Breast epithelium (tissue), 4 donors: Measurements from ENCODE around the gene ATP2B2. TPM values are rescaled to one million over a fixed set of nuclear protein-coding genes. Genes with fewer than 3 reads are reported as not detected.

ENCODE experiments used
- DNase-seq, 2 donors: peaks; one replicate each; pipeline ENCODE4 v3.0.0-alpha.2; 2019; ENCODE audit warnings: low spot score in 2 of 2
- H3K27ac ChIP-seq, 2 donors: fragments of 200-600 bp; sonication (generic) in 1 of 2; one replicate each; pipeline ENCODE4 v1.5.1; 2016 to 2019; ENCODE audit warnings: mild to moderate bottlenecking in 1 of 2
- H3K27me3 ChIP-seq, 2 donors: fragments of 200-600 bp; sonication (generic) in 1 of 2; one replicate each; pipeline versions ENCODE4 v1.5.1 to v1.6.0; 2017 to 2019; ENCODE audit warnings: control low read depth in 1 of 2, mild to moderate bottlenecking in 1 of 2
- H3K36me3 ChIP-seq: fragments of 200-600 bp; one replicate; pipeline ENCODE4 v1.5.1; 2019
- H3K4me1 ChIP-seq, 2 donors: fragments of 200-600 bp; sonication (generic); one replicate each; pipeline ENCODE4 v1.5.1; 2016 to 2019; ENCODE audit warnings: control low read depth in 1 of 2
- H3K4me3 ChIP-seq, 3 donors: fragments of 200-600 bp; sonication (generic); 1 replicate in 2 of 3; 2 replicates in 1 of 3; pipeline ENCODE4 v1.5.1; 2016 to 2019; ENCODE audit warnings: mild to moderate bottlenecking in 3 of 3, moderate library complexity in 2 of 3
- H3K9me3 ChIP-seq, 2 donors: fragments of 200-600 bp; sonication (generic) in 1 of 2; one replicate each; pipeline ENCODE4 v1.5.1; 2016 to 2019; ENCODE audit warnings: control low read depth in 1 of 2
- POLR2A ChIP-seq: fragments of 450-650 bp; IDR thresholded peaks from one replicate; pipeline ENCODE4 v1.6.1; 2016; ENCODE audit warnings: antibody characterized with exemption, mild to moderate bottlenecking, moderate library complexity
- POLR2AphosphoS5 ChIP-seq, 3 donors: sonication (generic); formaldehyde crosslinking; IDR thresholded peaks; one replicate each; pipeline ENCODE4 v1.6.1; 2017; ENCODE audit warnings: antibody characterized with exemption in 3 of 3
- intact Hi-C: fragments of 100-400 bp; cut with DNase I; formaldehyde crosslinking; loops from one replicate; pipeline ENCODE4 v1.15.1; 2023; ENCODE audit warnings: low total_unique reads
- total RNA-seq, 3 donors: library from RNA; depleted of rRNA; stranded (reverse); fragments of >200 nt; gene quantifications; one replicate each; pipeline ENCODE4 v1.1.0, GENCODE V29; 2016
- TF ChIP-seq, protein P1 (sequence below), 3 donors: fragments of 450-650 bp; IDR thresholded peaks; one replicate each; pipeline ENCODE4 v1.5.1; 2016 to 2017; ENCODE audit warnings: antibody characterized with exemption in 3 of 3, mild to moderate bottlenecking in 3 of 3, moderate library complexity in 3 of 3

ATP2B2 gene
- total RNA-seq, 3 donors from 2014 or later: under 0.01 to 0.15 TPM; not detected in 1

DNA sequence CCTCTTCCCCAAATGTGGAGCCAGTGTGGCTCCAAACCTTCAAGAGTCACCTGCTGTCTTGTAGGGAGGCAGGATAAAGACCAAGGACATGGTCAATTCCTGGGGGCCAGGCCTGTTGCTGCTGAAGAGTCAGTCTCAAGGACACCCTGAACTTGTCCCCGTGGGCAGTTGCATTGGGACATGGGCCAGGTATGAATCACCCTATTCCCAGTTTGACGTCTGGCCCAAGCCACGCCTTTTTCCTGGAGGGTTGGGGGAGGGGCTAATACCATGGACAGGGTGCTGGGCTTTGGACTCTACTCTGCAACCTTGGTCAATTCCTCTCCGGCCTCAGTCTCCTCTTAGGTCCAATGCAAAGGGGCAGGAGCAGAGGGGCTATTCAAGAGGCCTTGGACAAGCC is 10.4 kb downstream of the ATP2B2 start:
- peak; percentile 23 to 72 for DNase-seq
- no peak overlapping the region for H3K27ac ChIP-seq
- TF ChIP-seq, protein P1, sequence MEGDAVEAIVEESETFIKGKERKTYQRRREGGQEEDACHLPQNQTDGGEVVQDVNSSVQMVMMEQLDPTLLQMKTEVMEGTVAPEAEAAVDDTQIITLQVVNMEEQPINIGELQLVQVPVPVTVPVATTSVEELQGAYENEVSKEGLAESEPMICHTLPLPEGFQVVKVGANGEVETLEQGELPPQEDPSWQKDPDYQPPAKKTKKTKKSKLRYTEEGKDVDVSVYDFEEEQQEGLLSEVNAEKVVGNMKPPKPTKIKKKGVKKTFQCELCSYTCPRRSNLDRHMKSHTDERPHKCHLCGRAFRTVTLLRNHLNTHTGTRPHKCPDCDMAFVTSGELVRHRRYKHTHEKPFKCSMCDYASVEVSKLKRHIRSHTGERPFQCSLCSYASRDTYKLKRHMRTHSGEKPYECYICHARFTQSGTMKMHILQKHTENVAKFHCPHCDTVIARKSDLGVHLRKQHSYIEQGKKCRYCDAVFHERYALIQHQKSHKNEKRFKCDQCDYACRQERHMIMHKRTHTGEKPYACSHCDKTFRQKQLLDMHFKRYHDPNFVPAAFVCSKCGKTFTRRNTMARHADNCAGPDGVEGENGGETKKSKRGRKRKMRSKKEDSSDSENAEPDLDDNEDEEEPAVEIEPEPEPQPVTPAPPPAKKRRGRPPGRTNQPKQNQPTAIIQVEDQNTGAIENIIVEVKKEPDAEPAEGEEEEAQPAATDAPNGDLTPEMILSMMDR (IDR thresholded peaks at IDR 0.05): no peak
- TF ChIP-seq POLR2A (no peak), POLR2AphosphoS5 (IDR thresholded peaks at IDR 0.05) (no peak)
- H3K36me3 ChIP-seq: no peaks in the 10 kb centered on the region
- H3K27me3 ChIP-seq: no peaks in the 10 kb centered on the region
- intact Hi-C loops: no loop called here
- H3K4me3 ChIP-seq: no peak overlapping the region
- no peaks in the 10 kb centered on the region for H3K9me3 ChIP-seq
- H3K4me1 ChIP-seq: no peaks in the 10 kb centered on the region

DNA sequence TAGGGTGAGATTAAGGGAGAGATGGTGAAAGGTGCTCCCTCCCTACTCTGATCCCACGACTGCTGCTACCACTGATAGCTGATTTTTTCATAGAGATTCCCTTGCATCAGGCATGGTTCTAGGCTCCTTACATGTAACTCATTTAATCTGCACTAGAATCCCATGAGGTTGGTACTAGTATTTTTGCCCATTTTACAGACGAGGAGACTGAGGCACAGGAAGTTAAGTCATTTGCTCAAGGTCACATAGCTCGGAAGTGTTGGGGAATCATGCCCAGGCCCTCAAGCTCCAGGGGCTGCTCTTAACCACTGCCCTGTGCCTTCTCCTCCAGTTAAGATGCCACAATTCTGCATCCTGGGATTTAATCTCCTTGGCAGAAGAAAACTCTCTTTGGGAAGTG is 11.2 kb downstream of the ATP2B2 start:
- H3K27ac ChIP-seq: no peak overlapping the region
- no peak overlapping the region for H3K4me3 ChIP-seq
- no peaks in the 10 kb centered on the region for H3K27me3 ChIP-seq
- DNase-seq: no peak
- no peaks in the 10 kb centered on the region for H3K36me3 ChIP-seq
- H3K9me3 ChIP-seq: no peaks in the 10 kb centered on the region
- TF ChIP-seq POLR2AphosphoS5 (IDR thresholded peaks at IDR 0.05) (no peak), POLR2A (no peak)
- TF ChIP-seq, protein P1 (IDR thresholded peaks at IDR 0.05): no peak
- H3K4me1 ChIP-seq: no peaks in the 10 kb centered on the region
- intact Hi-C loops: no loop called here

DNA sequence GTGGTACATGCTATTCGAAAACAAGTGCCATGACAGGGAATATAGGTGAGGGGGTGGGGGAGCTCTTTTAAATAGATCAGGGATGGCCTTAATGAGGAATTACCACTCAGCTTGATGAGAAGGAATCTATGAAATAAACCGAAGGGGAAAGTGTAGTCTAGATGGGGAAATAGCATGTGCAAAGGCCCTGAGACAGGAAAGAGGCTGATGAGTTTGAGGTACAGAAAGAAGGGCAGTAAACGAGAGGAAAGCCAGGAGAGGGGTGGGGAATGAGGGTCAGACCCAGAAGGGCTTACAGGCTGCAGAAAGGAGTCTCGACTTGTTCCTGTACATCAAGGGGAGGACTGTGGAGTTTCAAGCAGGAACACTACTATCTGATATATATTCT is 12.2 kb downstream of the ATP2B2 start:
- no peak overlapping the region for H3K4me3 ChIP-seq
- no peaks in the 10 kb centered on the region for H3K36me3 ChIP-seq
- no peaks in the 10 kb centered on the region for H3K4me1 ChIP-seq
- H3K9me3 ChIP-seq: no peaks in the 10 kb centered on the region
- DNase-seq: no peak
- no peak overlapping the region for H3K27ac ChIP-seq
- no peaks in the 10 kb centered on the region for H3K27me3 ChIP-seq
- TF ChIP-seq, protein P1 (IDR thresholded peaks at IDR 0.05): no peak
- TF ChIP-seq POLR2AphosphoS5 (IDR thresholded peaks at IDR 0.05) (no peak), POLR2A (no peak)
- intact Hi-C loops: no loop called here

DNA sequence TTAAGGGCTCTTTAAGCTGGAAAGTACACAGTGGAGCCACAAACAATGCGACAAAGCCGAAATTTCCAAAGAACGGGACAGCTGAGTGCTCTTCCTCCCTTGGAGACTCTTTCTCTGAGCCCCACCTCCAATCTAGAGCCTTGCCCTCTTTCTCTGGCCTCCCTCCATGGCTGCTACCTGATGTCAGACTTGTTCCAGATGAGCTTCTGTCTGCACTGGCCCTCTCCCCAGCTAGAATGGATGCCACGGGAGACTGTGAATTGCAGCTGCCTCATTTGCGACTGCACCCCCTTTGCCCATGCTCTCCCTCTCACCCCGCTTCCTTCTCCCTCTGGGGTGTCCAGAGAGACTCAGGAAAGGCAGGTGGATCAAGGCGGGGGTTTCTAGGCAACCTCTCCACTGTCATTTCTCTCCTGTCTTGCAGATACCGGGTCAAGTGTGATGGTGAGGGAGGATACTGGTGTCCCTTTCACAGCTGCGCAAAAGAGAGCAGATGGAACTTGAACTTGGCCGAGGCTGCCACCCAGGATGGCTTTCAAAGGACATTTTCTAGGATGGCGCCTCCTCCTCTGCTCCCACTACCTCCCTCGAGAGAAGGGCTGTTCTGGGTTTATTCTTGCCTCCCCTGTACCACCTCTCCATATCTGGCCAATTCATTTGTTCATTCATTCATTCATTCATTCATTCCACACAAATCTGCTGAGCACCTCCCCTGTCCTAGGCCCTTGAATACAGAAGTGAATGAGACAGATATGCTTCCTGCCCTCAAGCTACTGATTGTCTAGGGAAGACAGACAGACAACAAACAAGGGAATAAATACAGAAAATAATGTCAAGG is 12.8 kb downstream of the ATP2B2 start:
- Histone ChIP-seq H3K27me3 (no peaks in the 10 kb centered on the region), H3K9me3 (no peaks in the 10 kb centered on the region), H3K4me1 (no peaks in the 10 kb centered on the region), H3K4me3 (no peak overlapping the region), H3K27ac (no peak overlapping the region), H3K36me3 (no peaks in the 10 kb centered on the region)
- no peak for TF ChIP-seq POLR2A
- TF ChIP-seq, protein P1 (IDR thresholded peaks at IDR 0.05): no peak
- TF ChIP-seq POLR2AphosphoS5 (IDR thresholded peaks at IDR 0.05): no peak
- no peak for DNase-seq
- intact Hi-C loops: no loop called here

DNA sequence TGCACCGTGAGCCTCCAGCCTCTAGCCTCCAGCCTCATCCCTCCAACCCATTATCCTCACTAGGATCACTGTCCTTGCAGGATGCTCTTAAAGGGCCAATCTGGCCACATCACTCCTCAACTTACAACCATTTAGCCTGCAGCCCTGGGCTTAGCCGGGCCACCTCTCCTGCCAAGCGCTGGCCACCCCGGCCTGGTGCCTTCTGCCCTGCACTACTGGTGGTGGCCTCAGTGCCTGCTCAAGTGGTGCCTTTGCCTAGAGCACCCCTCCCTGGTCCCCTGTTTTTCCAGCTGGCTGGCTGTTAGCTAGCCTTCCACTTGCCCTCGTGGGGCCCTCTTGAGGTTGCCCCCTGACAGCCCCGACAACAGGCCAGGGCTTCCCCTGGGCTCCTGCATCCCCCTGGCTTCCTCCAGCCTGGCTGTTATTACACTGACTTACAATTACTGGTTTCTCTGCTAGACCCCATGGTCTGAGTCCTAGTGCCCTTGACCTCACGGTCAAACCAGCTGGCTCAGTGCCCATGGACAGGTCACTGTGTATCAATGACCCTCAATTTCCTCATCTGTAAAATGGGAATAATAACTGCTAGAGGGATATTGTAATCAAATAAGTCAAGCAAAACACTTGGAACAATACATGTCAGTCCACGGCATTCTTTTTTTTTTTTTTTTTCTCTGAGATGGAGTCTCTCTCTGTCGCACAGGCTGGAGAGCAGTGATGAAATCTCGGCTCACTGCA is 15.5 kb downstream of the ATP2B2 start:
- intact Hi-C loops: no loop called here
- H3K9me3 ChIP-seq: no peaks in the 10 kb centered on the region
- H3K4me3 ChIP-seq: no peak overlapping the region
- H3K27ac ChIP-seq: no peak overlapping the region
- H3K36me3 ChIP-seq: no peaks in the 10 kb centered on the region
- H3K4me1 ChIP-seq: no peaks in the 10 kb centered on the region
- DNase-seq: no peak
- H3K27me3 ChIP-seq: no peaks in the 10 kb centered on the region
- TF ChIP-seq, protein P1 (IDR thresholded peaks at IDR 0.05): no peak
- no peak for TF ChIP-seq POLR2AphosphoS5 (IDR thresholded peaks at IDR 0.05)
- TF ChIP-seq POLR2A: no peak
